Measurements from ENCODE around the gene EMP1.

- peak; percentile 76 for TF ChIP-seq CTCF (IDR thresholded peaks at IDR 0.05; ENCODE audit: poor library complexity)
- no peak for TF ChIP-seq EZH2 (IDR thresholded peaks at IDR 0.05; ENCODE audit: borderline replicate concordance)
- no peak for TF ChIP-seq EZH2phosphoT487 (IDR thresholded peaks at IDR 0.05; ENCODE audit: low read depth, severe bottlenecking, unreplicated experiment)
Measured at GRCh38 chr12:13208533-13209435, 12.3 kb downstream of the EMP1 start.
